Left lung (tissue), 10 donors: ENCODE data around the gene RAET1L. TPM values are rescaled to one million over a fixed set of nuclear protein-coding genes. Genes with fewer than 3 reads are reported as not detected.

Experiments
- ATAC-seq: fragments of 200-7000 bp; cut with Tn5 transposase; one replicate; pipeline ENCODE4 v1.9.1; 2020; ENCODE audit warnings: moderate library complexity
- DNase-seq, 4 donors: peaks; one replicate each; pipeline ENCODE4 v3.0.0-alpha.2; 2013 to 2020
- H3K27ac ChIP-seq, 2 donors: fragments of 200-600 bp; sonication (generic) in 1 of 2; one replicate each; pipeline versions ENCODE4 v1.5.0 to v1.8.0; 2020 to 2021
- H3K27me3 ChIP-seq, 2 donors: fragments of 200-600 bp; sonication (generic) in 1 of 2; one replicate each; pipeline versions ENCODE4 v1.5.0 to v1.8.0; 2020 to 2021
- H3K36me3 ChIP-seq, 2 donors: fragments of 200-600 bp; sonication (generic) in 1 of 2; one replicate each; pipeline versions ENCODE4 v1.5.0 to v1.8.0; 2020 to 2021
- H3K4me1 ChIP-seq, 2 donors: fragments of 200-600 bp; one replicate each; pipeline ENCODE4 v1.8.0; 2021
- H3K4me3 ChIP-seq, 2 donors: fragments of 200-600 bp; sonication (generic) in 1 of 2; one replicate each; pipeline versions ENCODE4 v1.5.0 to v1.8.0; 2020 to 2021; ENCODE audit warnings: mild to moderate bottlenecking in 1 of 2
- H3K9me3 ChIP-seq, 2 donors: fragments of 200-600 bp; sonication (generic) in 1 of 2; one replicate each; pipeline versions ENCODE4 v1.5.0 to v1.8.0; 2020 to 2021
- intact Hi-C, 2 donors: fragments of 100-400 bp; cut with DNase I; formaldehyde crosslinking; loops; one replicate each; pipeline versions ENCODE4 v1.11.2 to v1.14.2; 2022
- polyA plus RNA-seq, 6 donors: library from polyadenylated mRNA; unstranded; fragments of 120-200 nt; gene quantifications; one replicate each; pipeline ENCODE4 v1.2.1, GENCODE V29; 2013; ENCODE audit not compliant: insufficient read length in 6 of 6
- total RNA-seq, 2 donors: library from RNA; stranded (reverse); fragmentation: NEBNext Ultra II Directional; extraction: Animal tissue kit (Norgen Biotek cat#: 25700); gene quantifications; one replicate each; pipeline ENCODE4 v1.2.1, GENCODE V29; 2021
- TF ChIP-seq, protein P1 (sequence below), 2 donors: fragments of 200-600 bp; sonication (generic) in 1 of 2; IDR thresholded peaks; one replicate each; pipeline versions ENCODE4 v1.5.0 to v1.8.0; 2021; ENCODE audit warnings: antibody characterized with exemption in 2 of 2
- donor health status: DM: no; HTN: yes; CAD: no.
- donor health status: DM: no; HTN: no; CAD: no.

The RAET1L gene
- total and polyA plus RNA-seq, 8 donors: 0.15 to 0.58 (median 0.17) TPM; not detected in 5

DNA sequence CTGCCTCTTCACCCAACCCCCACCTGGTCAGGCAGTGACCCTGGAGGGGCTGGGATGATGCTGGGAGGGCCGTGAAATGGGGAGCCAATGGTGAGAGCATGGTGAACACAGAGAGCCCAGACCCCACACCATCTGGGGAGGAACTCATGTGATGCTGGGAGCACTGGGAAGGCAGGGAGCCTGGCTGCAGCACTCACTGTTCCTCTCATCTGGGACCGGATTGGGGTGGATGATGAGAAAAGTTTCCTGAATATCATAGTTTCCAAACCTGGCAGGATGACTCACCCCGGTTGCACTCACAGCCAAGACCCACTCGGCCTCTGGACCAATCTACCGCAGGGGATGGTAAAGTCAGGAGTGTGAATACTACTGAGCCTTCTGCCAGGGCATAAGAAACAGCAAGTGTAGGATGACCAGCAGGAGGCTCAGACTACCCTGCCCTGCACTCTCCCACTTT lies 39.8 kb downstream of the RAET1L start:
- Histone ChIP-seq H3K4me3 (no peak overlapping the region), H3K4me1 (peaks cover 4 to 10% of the 10 kb centered on the region in 2 donors), H3K27me3 (peaks cover 56 to 94% of the 10 kb centered on the region in 2 donors), H3K27ac (no peak overlapping the region), H3K36me3 (no peaks in the 10 kb centered on the region), H3K9me3 (no peaks in the 10 kb centered on the region)
- TF ChIP-seq, protein P1, sequence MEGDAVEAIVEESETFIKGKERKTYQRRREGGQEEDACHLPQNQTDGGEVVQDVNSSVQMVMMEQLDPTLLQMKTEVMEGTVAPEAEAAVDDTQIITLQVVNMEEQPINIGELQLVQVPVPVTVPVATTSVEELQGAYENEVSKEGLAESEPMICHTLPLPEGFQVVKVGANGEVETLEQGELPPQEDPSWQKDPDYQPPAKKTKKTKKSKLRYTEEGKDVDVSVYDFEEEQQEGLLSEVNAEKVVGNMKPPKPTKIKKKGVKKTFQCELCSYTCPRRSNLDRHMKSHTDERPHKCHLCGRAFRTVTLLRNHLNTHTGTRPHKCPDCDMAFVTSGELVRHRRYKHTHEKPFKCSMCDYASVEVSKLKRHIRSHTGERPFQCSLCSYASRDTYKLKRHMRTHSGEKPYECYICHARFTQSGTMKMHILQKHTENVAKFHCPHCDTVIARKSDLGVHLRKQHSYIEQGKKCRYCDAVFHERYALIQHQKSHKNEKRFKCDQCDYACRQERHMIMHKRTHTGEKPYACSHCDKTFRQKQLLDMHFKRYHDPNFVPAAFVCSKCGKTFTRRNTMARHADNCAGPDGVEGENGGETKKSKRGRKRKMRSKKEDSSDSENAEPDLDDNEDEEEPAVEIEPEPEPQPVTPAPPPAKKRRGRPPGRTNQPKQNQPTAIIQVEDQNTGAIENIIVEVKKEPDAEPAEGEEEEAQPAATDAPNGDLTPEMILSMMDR (IDR thresholded peaks at IDR 0.05): no peak
- DNase-seq (no peak), ATAC-seq (no peak)
- intact Hi-C loops: no loop called here

DNA sequence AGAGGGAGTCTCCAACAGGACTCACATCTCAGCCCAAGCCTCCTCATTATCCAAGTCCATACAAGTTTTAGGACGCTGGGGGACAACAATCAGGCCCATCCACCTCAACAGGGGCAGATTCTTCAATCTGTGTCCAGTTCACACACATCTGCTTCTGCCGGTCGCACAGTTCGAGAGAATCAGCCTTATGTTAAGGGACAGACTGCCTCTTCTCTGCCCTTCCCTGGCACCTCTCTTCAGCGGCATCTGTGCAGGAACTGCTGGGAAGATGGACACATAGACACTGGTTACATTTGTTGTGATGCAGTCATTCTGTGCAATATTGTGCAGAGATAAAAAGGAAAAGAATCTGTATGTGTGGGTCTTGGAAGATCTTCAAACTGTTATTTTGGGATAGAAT lies 40.6 kb downstream of the RAET1L start:
- no peak for ATAC-seq
- H3K36me3 ChIP-seq: no peaks in the 10 kb centered on the region
- no peak overlapping the region for H3K27ac ChIP-seq
- H3K4me3 ChIP-seq: no peak overlapping the region
- peaks cover 49 to 94% of the 10 kb centered on the region in 2 donors for H3K27me3 ChIP-seq
- H3K4me1 ChIP-seq: peaks cover 0 to 3% of the 10 kb centered on the region in 2 donors
- intact Hi-C loops: no loop called here
- no peak for DNase-seq
- TF ChIP-seq, protein P1 (IDR thresholded peaks at IDR 0.05): no peak
- no peaks in the 10 kb centered on the region for H3K9me3 ChIP-seq

DNA sequence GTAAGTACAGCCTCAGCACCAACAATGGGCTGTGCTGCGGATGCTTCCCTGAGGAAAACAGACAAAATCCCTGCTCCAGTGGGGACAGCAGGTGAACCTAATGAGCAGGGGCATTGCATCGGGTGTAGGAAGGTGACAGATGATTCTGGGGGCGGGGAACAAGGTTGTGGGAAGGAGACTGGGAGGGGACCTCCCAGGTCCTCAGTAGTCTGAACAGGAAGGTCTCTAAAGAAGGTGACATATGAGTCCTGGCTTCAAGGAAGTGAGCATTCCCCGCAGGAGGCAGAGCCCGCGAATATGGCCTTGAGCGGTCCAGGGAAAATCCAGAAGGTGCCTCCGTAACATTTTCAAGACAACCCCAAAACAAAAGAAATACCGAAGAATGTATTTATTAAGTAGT lies 42.2 kb downstream of the RAET1L start:
- Histone ChIP-seq H3K27ac (no peak overlapping the region), H3K36me3 (no peaks in the 10 kb centered on the region), H3K4me3 (no peak overlapping the region), H3K4me1 (no peaks in the 10 kb centered on the region), H3K27me3 (peaks cover 33 to 92% of the 10 kb centered on the region in 2 donors), H3K9me3 (no peaks in the 10 kb centered on the region)
- TF ChIP-seq, protein P1 (IDR thresholded peaks at IDR 0.05): no peak
- intact Hi-C loops: no loop called here
- ATAC-seq (no peak), DNase-seq (no peak)

- Histone ChIP-seq H3K4me1 (no peaks in the 10 kb centered on the region), H3K9me3 (no peaks in the 10 kb centered on the region), H3K27ac (no peak overlapping the region), H3K4me3 (no peak overlapping the region), H3K27me3 (peaks cover 0 to 86% of the 10 kb centered on the region in 2 donors), H3K36me3 (no peaks in the 10 kb centered on the region)
- TF ChIP-seq, protein P1 (IDR thresholded peaks at IDR 0.05): no peak
- ATAC-seq (no peak), DNase-seq (no peak)
- intact Hi-C loops: no loop called here
Measured at GRCh38 chr6:149979293-149979692, 46.0 kb downstream of the RAET1L start.

DNA sequence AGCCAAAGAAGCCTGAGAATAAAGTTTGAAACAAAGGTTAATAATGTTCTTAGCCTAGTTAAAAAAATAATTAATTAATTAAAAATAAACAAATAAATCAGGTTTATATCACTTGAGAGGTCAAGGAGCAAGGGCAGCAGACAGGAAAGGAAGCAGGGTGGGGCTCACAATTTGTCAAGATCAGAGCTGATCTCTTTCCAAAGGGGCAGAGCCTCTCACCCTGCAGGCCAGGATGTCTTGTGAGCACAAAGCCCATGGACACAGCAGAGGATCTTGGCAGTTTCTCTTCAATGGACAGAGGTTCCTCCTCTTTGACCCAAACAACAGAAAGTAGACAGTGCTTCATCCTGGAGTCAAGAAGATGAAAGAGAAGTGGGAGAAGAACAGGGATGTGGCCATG lies 46.7 kb downstream of the RAET1L start:
- no peak overlapping the region for H3K4me3 ChIP-seq
- H3K36me3 ChIP-seq: no peaks in the 10 kb centered on the region
- TF ChIP-seq, protein P1 (IDR thresholded peaks at IDR 0.05): no peak
- no peaks in the 10 kb centered on the region for H3K9me3 ChIP-seq
- no peak overlapping the region for H3K27ac ChIP-seq
- DNase-seq: no peak
- peaks cover 0 to 92% of the 10 kb centered on the region in 2 donors for H3K27me3 ChIP-seq
- no peak for ATAC-seq
- intact Hi-C loops: no loop called here
- H3K4me1 ChIP-seq: no peaks in the 10 kb centered on the region
